Measurements from ENCODE around the gene PLXNA4.

The PLXNA4 gene

GRCh38 chr7:132160611-132161532 lies 415.4 kb downstream of the PLXNA4 start:
- FAIRE-seq (no peak), DNase-seq (ENCODE audit: insufficient read length) (no peak)
- TF ChIP-seq TAF1 (IDR thresholded peaks at IDR 0.05; ENCODE audit: borderline replicate concordance, low read depth, low read length) (no peak), POLR2A (IDR thresholded peaks at IDR 0.05; ENCODE audit: low read depth, low read length) (no peak), POLR2AphosphoS5 (IDR thresholded peaks at IDR 0.05; ENCODE audit: low read depth, low read length) (no peak)

DNA sequence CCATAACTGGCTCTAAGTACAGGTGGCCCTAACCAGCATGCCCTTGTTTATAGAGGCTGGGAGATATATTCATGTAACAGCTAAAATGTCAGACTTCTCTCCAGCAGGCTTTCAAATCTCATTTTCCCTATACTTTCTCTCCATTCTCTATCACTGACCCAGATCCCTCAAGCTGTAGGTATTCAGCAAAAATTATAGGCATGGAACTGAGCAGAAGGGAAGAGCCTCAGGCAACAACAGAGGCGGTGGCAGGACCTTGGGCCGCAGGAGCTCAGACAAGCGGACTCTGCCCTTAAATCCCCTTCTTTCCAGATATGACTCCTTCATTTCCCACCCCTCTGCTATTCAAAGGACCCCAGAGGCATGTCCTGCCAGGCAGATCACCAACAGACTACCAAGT lies 417.4 kb downstream of the PLXNA4 start:
- no peak for DNase-seq (ENCODE audit: insufficient read length)
- TF ChIP-seq POLR2AphosphoS5 (IDR thresholded peaks at IDR 0.05; ENCODE audit: low read depth, low read length): no peak
- no peak for FAIRE-seq

- TF ChIP-seq POLR2AphosphoS5 (IDR thresholded peaks at IDR 0.05; ENCODE audit: low read depth, low read length) (no peak), POLR2A (IDR thresholded peaks at IDR 0.05; ENCODE audit: low read depth, low read length) (no peak), TAF1 (IDR thresholded peaks at IDR 0.05; ENCODE audit: borderline replicate concordance, low read depth, low read length) (no peak)
- DNase-seq (ENCODE audit: insufficient read length): no peak
- no peak for FAIRE-seq
Observed at GRCh38 chr7:132158166-132158565, 418.1 kb downstream of the PLXNA4 start.

DNA sequence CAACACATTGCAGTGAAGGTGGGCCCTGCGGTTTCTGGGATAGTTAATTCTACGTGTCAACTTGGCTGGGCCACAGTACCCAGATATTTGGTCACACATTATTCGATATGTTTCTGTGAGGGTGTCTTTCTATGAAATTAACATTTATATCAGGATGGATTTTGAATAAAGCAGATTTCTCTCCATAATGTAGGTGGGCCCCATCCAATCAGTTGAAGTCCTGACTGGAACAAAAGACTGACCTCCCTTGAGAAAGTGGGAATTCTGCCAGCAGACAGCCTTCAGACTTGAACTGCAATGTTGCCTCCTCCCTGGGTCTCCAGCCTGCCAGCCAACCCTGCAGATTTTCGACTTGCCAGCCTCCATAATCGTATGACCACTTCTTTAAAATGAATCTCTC lies 420.6 kb downstream of the PLXNA4 start:
- FAIRE-seq: no peak
- TF ChIP-seq TAF1 (IDR thresholded peaks at IDR 0.05; ENCODE audit: borderline replicate concordance, low read depth, low read length) (no peak), POLR2A (IDR thresholded peaks at IDR 0.05; ENCODE audit: low read depth, low read length) (no peak), POLR2AphosphoS5 (IDR thresholded peaks at IDR 0.05; ENCODE audit: low read depth, low read length) (no peak)
- DNase-seq (ENCODE audit: insufficient read length): no peak

- no peak for FAIRE-seq
- DNase-seq (ENCODE audit: insufficient read length): no peak
- TF ChIP-seq TAF1 (IDR thresholded peaks at IDR 0.05; ENCODE audit: borderline replicate concordance, low read depth, low read length) (no peak), POLR2AphosphoS5 (IDR thresholded peaks at IDR 0.05; ENCODE audit: low read depth, low read length) (no peak), POLR2A (IDR thresholded peaks at IDR 0.05; ENCODE audit: low read depth, low read length) (no peak)
Observed at GRCh38 chr7:132154695-132155471, 421.4 kb downstream of the PLXNA4 start.

DNA sequence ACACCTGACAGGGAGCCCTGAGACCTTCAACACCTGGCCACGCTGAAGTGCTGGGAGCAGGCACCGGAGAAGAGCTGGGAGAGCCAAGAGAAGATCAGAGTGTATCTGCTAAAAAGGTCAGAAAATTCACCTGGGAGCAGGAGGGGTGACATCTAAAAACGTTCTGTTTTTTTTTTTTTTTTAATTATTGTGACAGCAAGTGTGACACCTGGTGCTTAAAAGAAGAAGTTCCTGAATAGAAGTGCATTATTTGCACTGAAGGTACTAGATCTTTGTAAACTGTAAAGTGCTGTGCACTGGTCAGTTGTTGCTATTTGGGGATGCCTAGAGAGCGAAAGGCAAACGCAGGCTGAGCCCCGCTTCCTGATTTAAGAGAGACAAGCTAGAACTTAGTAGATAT lies 422.0 kb downstream of the PLXNA4 start:
- DNase-seq (ENCODE audit: insufficient read length) (no peak), FAIRE-seq (no peak)
- TF ChIP-seq POLR2A (IDR thresholded peaks at IDR 0.05; ENCODE audit: low read depth, low read length): no peak
- TF ChIP-seq TAF1 (IDR thresholded peaks at IDR 0.05; ENCODE audit: borderline replicate concordance, low read depth, low read length): no peak
- TF ChIP-seq POLR2AphosphoS5 (IDR thresholded peaks at IDR 0.05; ENCODE audit: low read depth, low read length): no peak

DNA sequence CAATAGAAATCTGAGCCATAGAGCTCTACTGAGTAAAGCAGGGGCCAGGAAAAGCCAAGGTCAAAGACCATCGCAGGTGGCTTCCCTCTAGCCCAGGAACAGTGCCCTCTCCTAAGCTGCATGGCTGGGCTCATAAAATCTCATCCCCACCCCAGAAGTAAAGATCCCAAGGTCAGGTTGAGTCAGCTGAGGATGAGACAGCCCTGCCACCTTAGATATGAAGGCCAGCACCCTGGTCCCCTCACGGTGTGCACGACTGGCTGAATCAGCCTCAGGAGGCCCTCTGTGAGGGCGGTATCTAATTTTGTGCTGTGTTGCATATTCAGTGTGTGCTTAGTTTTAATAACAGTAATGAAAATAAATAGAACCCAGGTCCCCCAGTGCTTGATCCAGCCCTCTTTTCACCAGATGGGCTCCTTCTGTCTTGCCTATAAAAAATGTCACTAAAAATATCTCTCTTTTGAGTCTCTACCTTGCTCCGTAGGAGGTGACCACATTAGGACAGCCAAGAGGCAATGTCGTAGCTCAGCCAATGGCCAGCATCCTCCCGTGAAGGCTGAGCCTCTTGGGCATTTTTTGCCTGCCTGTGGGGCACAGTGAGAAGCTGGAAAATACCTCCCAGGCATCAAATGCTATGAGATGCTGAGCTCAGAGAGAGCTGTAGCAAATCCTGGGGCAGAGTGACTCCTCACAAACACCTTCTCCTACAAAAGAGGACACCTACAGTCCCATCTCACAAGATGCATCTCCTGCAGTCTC lies 424.0 kb downstream of the PLXNA4 start:
- TF ChIP-seq POLR2AphosphoS5 (IDR thresholded peaks at IDR 0.05; ENCODE audit: low read depth, low read length): no peak
- TF ChIP-seq POLR2A (IDR thresholded peaks at IDR 0.05; ENCODE audit: low read depth, low read length): no peak
- no peak for TF ChIP-seq TAF1 (IDR thresholded peaks at IDR 0.05; ENCODE audit: borderline replicate concordance, low read depth, low read length)
- FAIRE-seq: no peak
- DNase-seq (ENCODE audit: insufficient read length): no peak

DNA sequence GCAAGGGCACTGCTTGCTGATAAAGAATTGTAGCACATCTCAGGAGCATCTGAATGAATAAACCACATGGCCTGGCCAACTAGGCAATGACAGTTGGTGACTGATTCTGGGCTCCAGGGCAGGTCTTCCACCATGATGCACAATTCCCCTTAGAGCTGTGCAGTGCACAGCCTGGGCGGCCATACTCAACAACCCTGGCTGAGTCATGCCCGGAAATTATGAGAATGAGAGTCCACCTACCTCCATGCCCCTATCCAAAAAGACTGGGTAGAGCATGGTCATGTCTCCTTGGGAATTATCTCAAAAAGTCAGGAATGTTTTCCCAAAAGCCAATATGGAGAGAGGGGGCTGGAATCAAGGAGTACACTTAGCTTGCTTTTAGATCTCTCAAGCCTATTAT lies 425.6 kb downstream of the PLXNA4 start:
- no peak for FAIRE-seq
- no peak for DNase-seq (ENCODE audit: insufficient read length)
- TF ChIP-seq POLR2A (IDR thresholded peaks at IDR 0.05; ENCODE audit: low read depth, low read length) (no peak), POLR2AphosphoS5 (IDR thresholded peaks at IDR 0.05; ENCODE audit: low read depth, low read length) (no peak), TAF1 (IDR thresholded peaks at IDR 0.05; ENCODE audit: borderline replicate concordance, low read depth, low read length) (no peak)

- no peak for DNase-seq (ENCODE audit: insufficient read length)
- TF ChIP-seq TAF1 (IDR thresholded peaks at IDR 0.05; ENCODE audit: borderline replicate concordance, low read depth, low read length) (no peak), POLR2A (IDR thresholded peaks at IDR 0.05; ENCODE audit: low read depth, low read length) (no peak), POLR2AphosphoS5 (IDR thresholded peaks at IDR 0.05; ENCODE audit: low read depth, low read length) (no peak)
- no peak for FAIRE-seq
Observed at GRCh38 chr7:132149436-132150304, 426.6 kb downstream of the PLXNA4 start.

- no peak for DNase-seq (ENCODE audit: insufficient read length)
- FAIRE-seq: no peak
- TF ChIP-seq POLR2AphosphoS5 (IDR thresholded peaks at IDR 0.05; ENCODE audit: low read depth, low read length) (no peak), TAF1 (IDR thresholded peaks at IDR 0.05; ENCODE audit: borderline replicate concordance, low read depth, low read length) (no peak), POLR2A (IDR thresholded peaks at IDR 0.05; ENCODE audit: low read depth, low read length) (no peak)
Observed at GRCh38 chr7:132148876-132149275, 427.4 kb downstream of the PLXNA4 start.

Measured in GM12892 (cell line).